Gastrocnemius medialis (tissue), 4 donors: ENCODE results near the gene CPVL.

Source experiments
- POLR2A ChIP-seq, 2 donors: fragments of 450-650 bp; IDR thresholded peaks; one replicate each; pipeline ENCODE4 v1.6.1; 2017; ENCODE audit warnings: antibody characterized with exemption in 2 of 2, mild to moderate bottlenecking in 2 of 2, moderate library complexity in 2 of 2
- TF ChIP-seq, protein P1 (sequence below), 5 experiments: fragments of 450-650 bp in 3 of 5; fragments of 200-600 bp in 2 of 5; sonication (generic) in 2 of 5; IDR thresholded peaks in 4 of 5; conservative IDR thresholded peaks in 1 of 5; 1 replicate in 4 of 5; 2 replicates in 1 of 5; pipeline ENCODE4 v1.5.1; 2016 to 2019; ENCODE audit warnings: antibody characterized with exemption in 5 of 5, mild to moderate bottlenecking in 3 of 5, moderate library complexity in 3 of 5

GRCh38 chr7:29132980-29133379 lies 13.4 kb downstream of the CPVL start:
- TF ChIP-seq, protein P1, sequence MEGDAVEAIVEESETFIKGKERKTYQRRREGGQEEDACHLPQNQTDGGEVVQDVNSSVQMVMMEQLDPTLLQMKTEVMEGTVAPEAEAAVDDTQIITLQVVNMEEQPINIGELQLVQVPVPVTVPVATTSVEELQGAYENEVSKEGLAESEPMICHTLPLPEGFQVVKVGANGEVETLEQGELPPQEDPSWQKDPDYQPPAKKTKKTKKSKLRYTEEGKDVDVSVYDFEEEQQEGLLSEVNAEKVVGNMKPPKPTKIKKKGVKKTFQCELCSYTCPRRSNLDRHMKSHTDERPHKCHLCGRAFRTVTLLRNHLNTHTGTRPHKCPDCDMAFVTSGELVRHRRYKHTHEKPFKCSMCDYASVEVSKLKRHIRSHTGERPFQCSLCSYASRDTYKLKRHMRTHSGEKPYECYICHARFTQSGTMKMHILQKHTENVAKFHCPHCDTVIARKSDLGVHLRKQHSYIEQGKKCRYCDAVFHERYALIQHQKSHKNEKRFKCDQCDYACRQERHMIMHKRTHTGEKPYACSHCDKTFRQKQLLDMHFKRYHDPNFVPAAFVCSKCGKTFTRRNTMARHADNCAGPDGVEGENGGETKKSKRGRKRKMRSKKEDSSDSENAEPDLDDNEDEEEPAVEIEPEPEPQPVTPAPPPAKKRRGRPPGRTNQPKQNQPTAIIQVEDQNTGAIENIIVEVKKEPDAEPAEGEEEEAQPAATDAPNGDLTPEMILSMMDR (IDR thresholded peaks at IDR 0.05 in 4 of 5, conservative IDR thresholded peaks at IDR 0.05 in 1 of 5): no peak
- TF ChIP-seq POLR2A (IDR thresholded peaks at IDR 0.05): no peak
